ENCODE results near the gene TOB2.
A peak's percentile ranks its signal among the peaks of the same experiment; 100 is the strongest.

GRCh38 chr22:41403532-41404318, 42.9 kb downstream of the TOB2 start:
- TF ChIP-seq POLR2A (IDR thresholded peaks at IDR 0.05) (no peak), CTCF (IDR thresholded peaks at IDR 0.05) (peak; percentile 92 to 99 (median 98)), POLR2AphosphoS5 (IDR thresholded peaks at IDR 0.05) (peak; percentile 67 to 82 (median 76)), EP300 (IDR thresholded peaks at IDR 0.05) (peak in 2 of 4 donors; percentile 68 to 89)
